ENCODE data around the gene MEIS2.

DNA sequence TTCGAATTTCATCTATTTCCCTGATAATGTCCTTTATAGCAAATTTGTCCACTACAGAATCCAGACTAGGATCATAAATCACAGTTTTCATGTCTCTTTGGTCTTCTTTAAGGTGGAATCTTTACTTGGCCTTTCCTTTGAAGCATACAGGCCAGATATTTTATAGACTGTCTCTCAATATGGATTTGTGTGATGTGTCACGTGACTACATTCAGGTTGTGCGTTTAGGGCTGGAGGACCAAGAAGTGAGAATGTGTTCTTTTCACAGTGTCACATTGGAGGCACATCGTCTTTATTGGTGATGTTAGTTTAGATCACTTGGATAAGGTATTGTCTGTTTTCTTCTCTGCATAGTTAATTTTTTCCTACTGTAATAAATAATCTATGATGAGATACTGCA, 232.9 kb downstream of the MEIS2 start:
- TF ChIP-seq FOXA1 (IDR thresholded peaks at IDR 0.05) (no peak), FOXK2 (IDR thresholded peaks at IDR 0.05) (no peak), ELF4 (IDR thresholded peaks at IDR 0.05) (no peak), FOXM1 (IDR thresholded peaks at IDR 0.05; ENCODE audit: borderline replicate concordance) (no peak), LEF1 (IDR thresholded peaks at IDR 0.05; ENCODE audit: borderline replicate concordance) (no peak), SUZ12 (IDR thresholded peaks at IDR 0.05) (no peak), NFRKB (IDR thresholded peaks at IDR 0.05) (no peak), ARNT (IDR thresholded peaks at IDR 0.05) (no peak), ZNF384 (IDR thresholded peaks at IDR 0.05) (no peak), BHLHE40 (IDR thresholded peaks at IDR 0.05; ENCODE audit: borderline replicate concordance) (no peak)

Measured in HEK293T (cell line).